H1 (cell line): Measurements from ENCODE around the gene REG1A. TPM values are rescaled to one million over a fixed set of nuclear protein-coding genes. Genes with fewer than 3 reads are reported as not detected.

Source experiments
- CTCF ChIP-seq, 3 experiments: IDR thresholded peaks; 1 replicate in 2 of 3; 2 replicates in 1 of 3; pipeline versions ENCODE4 v1.5.1 to v1.6.1; 2011; ENCODE audit warnings: low read length in 3 of 3, mild to moderate bottlenecking in 3 of 3, inconsistent platforms in 2 of 3, low read depth in 1 of 3, moderate library complexity in 1 of 3; ENCODE audit not compliant: insufficient read depth in 1 of 3; ENCODE audit errors: control extremely low read depth in 1 of 3
- RAD21 ChIP-seq, 2 experiments: IDR thresholded peaks in 1 of 2; conservative IDR thresholded peaks in 1 of 2; 2 replicates each; pipeline ENCODE4 v1.6.1; 2011; ENCODE audit warnings: low read depth in 2 of 2, low read length in 2 of 2, improper control_type of control experiment in 1 of 2, inconsistent platforms in 1 of 2, mild to moderate bottlenecking in 1 of 2, moderate library complexity in 1 of 2
- polyA plus RNA-seq, 7 experiments: library from polyadenylated mRNA; depleted of rRNA in 3 of 7; stranded (reverse) in 5 of 7; unstranded in 2 of 7; fragments of >200 nt in 5 of 7; fragments of 200-250 nt in 2 of 7; gene quantifications; 1 replicate in 5 of 7; 2 replicates in 1 of 7; 4 replicates in 1 of 7; pipeline versions ENCODE4 v1.2.1 to v1.2.3, GENCODE V29; 2011 to 2013; ENCODE audit warnings: missing spikeins in 2 of 7, mixed read lengths in 2 of 7
- total RNA-seq: library from RNA; stranded (reverse); fragmentation: NEBNext Ultra II Directional; extraction: Animal tissue kit (Norgen Biotek cat#: 25700); gene quantifications from 2 replicates; pipeline ENCODE4 v1.2.1, GENCODE V29; 2021

REG1A gene
- total and polyA plus RNA-seq, 2 of the 8 experiments (the other 6 are each of a cell fraction or from before 2014, with no cell fraction given) = not detected

- TF ChIP-seq RAD21 (IDR thresholded peaks at IDR 0.05 in 1 of 2, conservative IDR thresholded peaks at IDR 0.05 in 1 of 2; ENCODE audit: low read depth in 2 of 2, low read length in 2 of 2) = no peak
- TF ChIP-seq CTCF (IDR thresholded peaks at IDR 0.05; ENCODE audit: control extremely low read depth in 1 of 3, insufficient read depth in 1 of 3, low read depth in 1 of 3, low read length in 3 of 3) = no peak
Observed at GRCh38 chr2:79103214-79103613, 17.1 kb upstream of the REG1A start (continued).
